Measurements from ENCODE around the gene IQGAP3.
A peak's percentile ranks its signal among the peaks of the same experiment; 100 is the strongest.

The IQGAP3 gene

GRCh38 chr1:156495401-156496140, 76.8 kb downstream of the IQGAP3 start:
- DNase-seq: no peak

DNA sequence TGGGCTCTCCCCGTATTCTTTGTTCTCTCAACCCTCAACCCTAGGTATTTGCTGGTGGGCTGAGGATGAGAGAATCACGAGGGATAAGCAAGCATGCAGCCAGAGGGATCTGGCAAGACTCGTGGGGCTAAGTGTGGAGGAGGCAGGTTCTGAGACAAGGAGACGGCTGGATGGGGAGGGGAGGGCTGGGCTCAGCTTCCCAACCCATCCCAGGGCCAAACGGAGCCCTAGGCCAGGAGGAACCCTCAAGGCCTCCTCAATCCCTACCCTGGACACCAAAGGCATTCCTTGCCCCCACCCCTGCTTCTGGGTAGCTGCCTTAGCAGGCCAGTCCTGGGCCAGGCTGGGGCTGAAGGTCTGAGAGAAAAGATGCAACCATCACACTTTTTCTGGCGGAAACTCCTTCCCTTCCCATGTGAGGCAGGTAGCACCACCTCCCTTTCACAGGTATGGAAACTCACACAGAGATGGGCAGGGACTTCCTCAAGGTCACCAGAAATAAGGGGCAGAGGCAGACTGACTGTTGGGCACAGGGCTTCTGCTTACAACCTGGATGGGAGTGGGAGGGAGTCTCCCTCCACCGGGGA, 78.0 kb downstream of the IQGAP3 start:
- DNase-seq: no peak

DNA sequence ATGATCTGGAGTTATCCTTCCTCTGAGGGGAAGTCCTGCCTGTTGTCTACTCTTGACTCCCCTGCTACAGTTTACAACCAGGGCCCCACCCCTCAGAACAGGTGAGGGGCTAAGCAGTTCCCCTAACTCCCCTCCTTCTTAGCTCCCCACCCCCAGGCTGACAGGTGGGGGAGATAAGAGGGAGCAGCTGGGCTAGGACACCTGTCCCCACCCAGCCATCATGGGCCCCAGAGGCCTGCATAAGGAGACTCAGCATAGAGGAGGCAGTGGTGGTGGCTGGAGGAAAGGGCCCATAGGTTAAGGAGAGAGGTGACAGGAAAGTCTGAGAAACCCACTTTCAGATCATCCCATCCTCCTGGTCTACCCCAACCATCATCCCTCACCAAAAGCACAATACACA, 78.6 kb downstream of the IQGAP3 start:
- no peak for DNase-seq

- DNase-seq: no peak
These were observed 79.2 kb downstream of the IQGAP3 start for GRCh38 chr1:156493154-156493631.

GRCh38 chr1:156492591-156493080, 79.7 kb downstream of the IQGAP3 start:
- DNase-seq: no peak

DNA sequence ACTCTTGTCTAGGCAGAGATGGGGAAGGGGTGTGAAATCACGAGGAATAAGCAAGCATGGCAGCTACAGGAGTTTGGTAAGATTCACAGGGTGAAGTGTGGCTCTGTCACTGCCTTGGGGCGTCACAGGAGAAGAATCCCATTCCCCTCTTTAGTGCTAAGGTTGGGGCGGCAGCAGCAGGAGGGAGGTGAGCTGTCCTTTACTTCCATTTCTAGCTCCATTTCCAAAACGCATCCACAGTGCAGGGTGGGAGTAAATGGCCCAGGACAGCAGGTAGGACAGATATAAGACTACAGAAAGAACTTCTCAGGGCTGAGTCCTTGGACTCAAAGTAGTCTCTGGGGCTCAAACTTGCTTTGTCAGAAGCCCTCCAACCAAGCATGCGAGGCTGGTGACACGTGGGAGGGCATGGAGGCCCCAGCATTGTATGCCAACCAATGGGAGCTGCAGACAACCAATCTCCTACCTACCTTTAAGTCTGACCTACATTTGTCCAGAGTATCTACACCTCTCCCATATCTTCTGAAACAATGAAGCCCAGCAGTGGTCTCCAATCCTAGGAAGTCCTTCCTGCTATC, 80.3 kb downstream of the IQGAP3 start:
- DNase-seq: no peak

DNA sequence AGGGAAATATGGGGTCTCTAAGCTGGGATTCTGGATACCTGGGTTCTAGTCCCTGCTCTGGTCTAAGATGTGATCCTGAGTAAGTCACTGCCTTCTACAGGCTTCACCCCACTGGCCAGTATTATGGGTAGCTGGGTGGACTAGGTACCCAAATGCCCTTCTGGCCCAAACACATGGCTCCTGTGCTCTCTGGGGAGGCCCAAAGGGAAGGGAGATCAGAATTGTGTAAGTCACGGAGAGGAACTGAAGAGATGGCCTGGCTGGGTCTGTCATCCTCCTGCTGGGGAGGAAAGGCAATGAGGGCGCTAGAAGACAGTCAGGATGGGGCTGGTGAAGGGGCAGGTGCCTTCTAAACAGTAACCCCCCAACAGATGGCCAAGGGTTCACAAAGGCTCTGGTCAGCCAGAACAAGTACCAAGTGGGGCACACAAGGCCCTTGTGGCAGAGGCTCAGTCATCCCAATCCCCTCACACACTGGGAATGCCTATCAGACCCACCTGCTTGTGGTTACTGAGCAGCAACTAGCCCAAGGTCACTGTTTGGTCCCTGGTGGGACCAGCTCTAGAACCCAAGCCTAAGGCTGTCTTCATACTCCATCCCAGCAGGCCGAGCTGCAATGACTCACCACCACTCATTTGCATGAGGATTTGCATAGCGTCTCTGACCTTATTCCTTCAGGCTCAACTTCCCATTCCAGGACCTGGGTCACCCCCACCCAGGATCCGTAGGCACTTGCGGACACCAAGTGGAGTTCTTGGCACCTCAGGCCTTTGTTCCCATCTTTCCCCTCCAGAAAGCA, 81.0 kb downstream of the IQGAP3 start:
- DNase-seq: no peak

GRCh38 chr1:156490401-156491032, 81.8 kb downstream of the IQGAP3 start:
- no peak for DNase-seq

DNA sequence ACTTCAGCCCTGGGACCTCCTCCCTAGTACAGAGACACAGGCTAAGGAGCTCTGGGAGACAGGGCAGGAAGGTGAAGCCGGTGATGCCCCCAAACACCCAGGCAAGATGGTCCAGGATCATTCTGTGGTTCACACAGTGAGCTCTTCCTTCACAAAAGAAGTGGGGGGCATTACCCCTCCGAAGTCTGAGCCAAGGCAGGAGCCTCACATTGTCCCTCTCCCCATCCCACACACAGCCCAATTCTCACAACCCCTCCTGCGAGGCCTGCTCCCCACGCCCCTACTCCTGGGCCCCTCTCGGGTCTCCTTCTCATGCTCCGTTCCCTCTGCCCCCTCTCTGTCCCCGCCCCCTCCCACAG, 82.5 kb downstream of the IQGAP3 start:
- DNase-seq: no peak

DNA sequence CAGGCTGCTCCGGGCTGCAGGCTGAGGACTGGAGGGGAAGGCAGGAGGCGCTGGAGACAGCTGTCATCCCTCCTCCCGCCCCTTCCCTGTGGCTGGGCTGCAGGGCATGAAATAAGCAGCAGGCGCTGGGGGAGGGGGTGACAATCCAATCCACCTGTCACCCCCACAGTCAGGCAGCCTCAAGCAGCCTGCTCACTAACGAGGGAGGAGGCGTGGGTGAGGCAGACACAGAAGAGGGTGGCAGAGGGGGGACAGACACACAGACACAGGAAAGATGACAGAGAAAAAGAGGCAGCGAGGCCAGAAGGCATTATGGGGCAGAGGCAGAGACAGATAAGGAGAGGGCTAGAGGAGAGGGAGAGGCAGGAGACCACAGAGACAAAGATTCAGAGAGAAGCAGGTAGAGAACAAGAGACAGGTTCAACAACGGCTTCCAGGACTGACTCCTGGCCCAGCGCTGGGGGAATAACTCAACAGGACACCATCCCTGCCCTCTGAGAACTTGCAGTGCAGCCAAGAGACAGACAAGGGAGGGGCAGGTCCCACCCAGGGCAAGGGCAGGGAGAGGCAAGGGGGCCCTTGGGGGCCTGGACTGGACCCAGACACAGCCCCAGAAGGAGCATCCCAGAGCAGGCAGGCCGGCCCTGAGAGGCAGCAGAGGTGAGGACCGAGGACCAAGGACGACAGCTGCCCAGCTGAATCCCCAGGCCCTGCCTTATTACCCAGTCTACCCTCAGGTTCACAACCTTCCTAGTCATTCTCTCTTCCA, 83.0 kb downstream of the IQGAP3 start:
- DNase-seq: no peak

GRCh38 chr1:156488566-156489165, 83.7 kb downstream of the IQGAP3 start:
- DNase-seq: no peak

DNA sequence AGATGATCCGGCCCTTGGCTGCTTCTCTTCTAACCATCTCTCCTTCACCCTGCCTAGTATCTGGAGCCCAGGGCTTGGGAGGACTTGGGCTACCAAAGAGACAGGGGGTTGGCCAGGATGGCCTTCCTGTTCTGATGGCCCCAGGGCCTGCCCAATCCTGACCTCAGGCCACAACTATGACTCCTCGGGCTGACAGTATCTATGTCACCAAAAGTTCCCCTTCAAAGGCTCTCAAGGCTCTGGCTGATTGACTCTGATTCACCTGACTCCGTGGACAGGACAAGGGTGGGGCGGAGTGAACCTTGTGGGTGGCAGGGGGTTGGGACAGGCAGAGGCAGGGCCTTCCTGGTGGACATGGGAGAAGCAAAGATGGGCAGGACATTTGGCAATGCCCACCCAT, 84.5 kb downstream of the IQGAP3 start:
- no peak for DNase-seq

GRCh38 chr1:156486421-156487344, 85.7 kb downstream of the IQGAP3 start:
- DNase-seq: no peak

DNA sequence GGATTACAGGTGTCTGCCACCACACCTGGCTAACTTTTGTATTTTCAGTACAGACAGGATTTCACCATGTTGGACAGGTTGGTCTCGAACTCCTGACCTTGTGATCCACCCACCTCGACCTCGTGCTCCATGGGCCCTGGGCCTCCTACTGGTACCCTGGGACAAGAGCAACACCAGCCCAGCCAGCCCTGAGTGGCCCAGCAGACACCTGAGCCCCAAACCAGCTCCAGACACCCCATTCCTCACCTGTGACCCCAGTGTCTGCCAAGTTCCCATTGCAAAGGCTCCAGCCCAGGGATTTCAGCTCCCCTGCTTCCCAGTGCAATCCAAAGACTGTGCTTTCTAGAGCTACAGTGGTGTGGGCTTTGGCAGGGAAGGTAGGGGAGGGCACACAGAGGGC, 86.4 kb downstream of the IQGAP3 start:
- no peak for DNase-seq

- DNase-seq: no peak
These were observed 87.8 kb downstream of the IQGAP3 start for GRCh38 chr1:156484480-156485058.

DNA sequence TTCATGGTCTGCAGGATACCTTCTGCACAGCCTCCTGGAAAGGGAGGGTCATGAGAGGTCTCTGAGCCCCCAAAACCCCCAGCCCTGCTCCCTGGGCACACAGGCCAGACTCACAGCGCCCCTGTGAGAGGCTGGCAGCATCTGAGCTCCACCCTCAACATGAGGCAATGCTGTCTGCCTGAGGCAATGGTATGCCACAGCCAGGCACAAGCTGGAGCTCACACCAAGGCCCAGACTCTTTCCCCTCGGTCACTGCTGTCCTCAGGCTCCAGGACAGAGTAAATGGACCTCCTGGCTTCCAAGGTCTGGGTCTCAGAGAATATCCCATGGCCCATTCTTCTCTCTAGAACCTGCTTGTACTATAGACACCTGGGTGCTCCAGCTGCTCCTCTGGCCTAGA, 89.0 kb downstream of the IQGAP3 start:
- no peak for DNase-seq

GRCh38 chr1:156482276-156482675, 90.1 kb downstream of the IQGAP3 start:
- DNase-seq: no peak

DNA sequence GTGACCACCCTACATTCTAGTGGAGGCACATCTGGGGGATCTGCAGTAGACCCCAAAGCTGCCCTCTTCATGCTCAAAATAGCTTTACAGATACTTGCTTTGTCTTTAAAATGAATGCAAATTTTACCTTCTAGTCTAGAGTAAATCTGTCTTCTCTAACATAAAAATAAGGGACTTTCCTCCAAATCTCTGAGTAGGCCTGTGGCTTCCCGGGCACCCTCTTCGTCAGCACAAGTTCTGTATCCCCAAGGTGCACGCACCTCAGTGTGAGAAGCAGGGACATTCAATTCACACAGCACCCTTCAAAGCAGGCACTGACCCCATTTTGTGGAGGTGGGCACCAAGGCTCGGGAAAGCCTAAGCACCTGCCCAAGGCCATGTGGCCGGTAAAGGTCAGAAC, 90.8 kb downstream of the IQGAP3 start:
- no peak for DNase-seq

DNA sequence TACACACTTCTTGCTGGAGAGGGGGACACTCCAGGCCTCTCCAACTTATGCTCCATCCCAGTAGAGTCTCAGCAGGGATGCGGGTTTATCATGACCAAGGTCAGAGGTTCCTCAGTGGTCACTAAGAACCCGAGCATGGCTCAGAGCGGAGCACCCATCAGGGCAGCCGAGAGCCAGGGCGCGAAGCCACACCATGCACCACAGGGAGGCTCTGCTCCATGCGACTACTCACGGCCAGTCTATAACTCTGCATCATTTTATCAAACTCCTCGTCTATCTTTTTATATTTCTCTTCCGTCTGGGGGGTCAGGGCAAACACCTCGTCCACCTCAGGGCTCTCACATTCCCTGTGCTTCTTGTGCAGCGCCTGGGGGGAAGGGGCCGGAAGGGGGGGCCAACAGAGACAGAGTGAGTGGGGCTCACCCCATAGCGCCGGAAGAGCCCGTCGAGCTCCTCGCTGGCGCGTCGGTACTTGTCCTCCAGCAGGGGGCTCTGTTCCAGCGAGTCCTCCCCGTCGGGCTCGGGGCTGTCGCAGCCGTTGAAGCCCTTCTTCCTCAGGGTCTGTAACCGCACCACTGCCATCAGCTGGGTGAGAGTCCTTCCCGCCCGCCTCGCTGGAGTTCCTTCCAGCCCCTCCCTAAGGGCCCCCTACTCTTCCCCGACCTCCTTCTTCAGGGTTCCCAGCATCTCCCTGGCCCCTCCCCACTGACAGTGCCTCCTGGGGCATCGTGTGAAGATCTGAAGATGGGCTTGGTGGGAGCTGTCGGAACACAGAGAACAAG, 91.8 kb downstream of the IQGAP3 start:
- DNase-seq: peak; percentile 41 to 74 (median 58)
